Uterus (tissue), 4 donors: Measurements from ENCODE around the gene TRAK2. TPM values are rescaled to one million over a fixed set of nuclear protein-coding genes. Genes with fewer than 3 reads are reported as not detected.

Experiments
- DNase-seq, 2 donors: peaks; one replicate each; pipeline ENCODE4 v3.0.0-alpha.2; 2019 to 2020
- H3K27ac ChIP-seq, 2 donors: fragments of 200-600 bp; sonication (generic); 1 replicate in 1 of 2; 2 replicates in 1 of 2; pipeline ENCODE4 v1.5.1; 2016 to 2018
- H3K27me3 ChIP-seq, 2 donors: fragments of 200-600 bp; sonication (generic); one replicate each; pipeline ENCODE4 v1.5.1; 2018 to 2019; ENCODE audit warnings: control low read depth in 1 of 2
- H3K36me3 ChIP-seq, 2 donors: fragments of 200-600 bp; sonication (generic); one replicate each; pipeline ENCODE4 v1.5.1; 2019; ENCODE audit warnings: control low read depth in 1 of 2
- H3K4me1 ChIP-seq, 2 donors: fragments of 200-600 bp; sonication (generic); one replicate each; pipeline ENCODE4 v1.5.1; 2018 to 2019; ENCODE audit warnings: control low read depth in 1 of 2
- H3K4me3 ChIP-seq, 2 donors: fragments of 200-600 bp; sonication (generic); 1 replicate in 1 of 2; 2 replicates in 1 of 2; pipeline ENCODE4 v1.5.1; 2018 to 2019; ENCODE audit warnings: mild to moderate bottlenecking in 1 of 2
- H3K9me3 ChIP-seq, 2 donors: fragments of 200-600 bp; sonication (generic); one replicate each; pipeline ENCODE4 v1.5.1; 2019; ENCODE audit warnings: control low read depth in 1 of 2
- CTCF ChIP-seq, 4 experiments: fragments of 200-600 bp in 2 of 4; fragments of 450-650 bp in 2 of 4; sonication (generic) in 2 of 4; IDR thresholded peaks; one replicate each; pipeline ENCODE4 v1.5.1; 2016 to 2019; ENCODE audit warnings: antibody characterized with exemption in 4 of 4, mild to moderate bottlenecking in 2 of 4, moderate library complexity in 1 of 4
- POLR2A ChIP-seq, 2 donors: fragments of 450-650 bp; IDR thresholded peaks; one replicate each; pipeline ENCODE4 v1.6.1; 2016; ENCODE audit warnings: antibody characterized with exemption in 2 of 2, mild to moderate bottlenecking in 1 of 2, moderate library complexity in 1 of 2
- intact Hi-C: fragments of 100-400 bp; cut with DNase I; formaldehyde crosslinking; loops from one replicate; pipeline ENCODE4 v1.15.1; 2023; ENCODE audit warnings: low total_unique reads
- total RNA-seq, 4 donors: library from RNA; depleted of rRNA in 3 of 4; stranded (reverse); fragments of >200 nt in 3 of 4; gene quantifications; one replicate each; pipeline versions ENCODE4 v1.1.0 to v1.2.4, GENCODE V29; 2014 to 2023
- donor health status: DM: yes; HTN: yes; CAD: no.

Gene TRAK2
- total RNA-seq, 4 donors from 2014 or later: 31.8 to 54.9 (median 38.2) TPM

GRCh38 chr2:201414099-201415023 is 36.9 kb downstream of the TRAK2 start:
- no peaks in the 10 kb centered on the region for H3K9me3 ChIP-seq
- DNase-seq: no peak
- intact Hi-C loops: no loop called here
- peak overlapping the region; percentile 37 to 44 for H3K27ac ChIP-seq
- no peaks in the 10 kb centered on the region for H3K36me3 ChIP-seq
- peaks cover 0 to 9% of the 10 kb centered on the region in 2 donors for H3K4me1 ChIP-seq
- H3K4me3 ChIP-seq: no peak overlapping the region
- no peaks in the 10 kb centered on the region for H3K27me3 ChIP-seq
- no peak for TF ChIP-seq POLR2A (IDR thresholded peaks at IDR 0.05)
- no peak for TF ChIP-seq CTCF (IDR thresholded peaks at IDR 0.05)

GRCh38 chr2:201413552-201413951 is 37.7 kb downstream of the TRAK2 start:
- no peak for TF ChIP-seq POLR2A (IDR thresholded peaks at IDR 0.05)
- no peak for TF ChIP-seq CTCF (IDR thresholded peaks at IDR 0.05)
- Histone ChIP-seq H3K27ac (peak overlapping the region; percentile 37 to 44), H3K4me3 (no peak overlapping the region), H3K9me3 (no peaks in the 10 kb centered on the region), H3K36me3 (no peaks in the 10 kb centered on the region), H3K27me3 (no peaks in the 10 kb centered on the region), H3K4me1 (peaks cover 0 to 9% of the 10 kb centered on the region in 2 donors)
- DNase-seq: no peak
- intact Hi-C loops: no loop called here

DNA sequence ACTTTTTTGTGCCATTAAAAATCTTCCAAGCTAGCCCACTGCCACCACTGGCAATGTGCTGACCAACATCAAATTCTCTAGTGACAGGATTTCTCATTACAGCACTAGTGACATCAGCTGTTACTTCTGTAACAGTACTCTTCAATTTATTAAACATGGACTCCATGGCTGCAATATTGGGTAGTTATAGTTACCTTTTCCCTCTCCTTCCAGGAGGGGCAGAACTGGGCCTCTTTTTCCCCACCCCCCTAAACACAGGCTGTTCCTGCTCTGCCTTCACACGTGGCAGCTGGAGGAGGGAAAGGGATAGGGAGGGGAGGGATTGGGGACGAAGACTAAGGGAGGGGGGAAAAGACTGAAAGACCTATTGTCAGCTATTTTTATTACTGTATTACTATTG is 38.1 kb downstream of the TRAK2 start:
- peaks cover 0 to 9% of the 10 kb centered on the region in 2 donors for H3K4me1 ChIP-seq

DNA sequence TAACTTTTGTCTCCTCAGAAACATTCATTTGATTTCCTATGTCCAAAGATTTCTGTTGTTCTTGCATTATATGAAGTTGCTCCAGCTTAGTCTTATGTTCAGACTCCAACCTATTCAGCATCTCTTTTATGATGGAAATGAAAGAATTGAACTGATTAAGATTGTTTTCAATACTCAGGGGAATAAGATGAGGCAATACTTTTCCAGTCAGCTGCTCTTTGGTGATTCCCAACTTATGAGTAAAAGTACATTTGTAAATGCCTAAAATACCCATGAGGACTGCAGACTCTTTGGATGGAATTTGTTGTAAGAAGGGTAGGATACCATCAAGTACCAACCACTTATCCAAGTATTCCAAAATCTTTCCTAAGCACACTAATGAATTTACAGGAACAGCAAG is 39.8 kb downstream of the TRAK2 start:
- no peaks in the 10 kb centered on the region for H3K27me3 ChIP-seq
- no peaks in the 10 kb centered on the region for H3K36me3 ChIP-seq
- no peak overlapping the region for H3K4me3 ChIP-seq
- H3K9me3 ChIP-seq: no peaks in the 10 kb centered on the region
- no peak for DNase-seq
- TF ChIP-seq CTCF (IDR thresholded peaks at IDR 0.05) (no peak), POLR2A (IDR thresholded peaks at IDR 0.05) (no peak)
- H3K4me1 ChIP-seq: peaks cover 0 to 13% of the 10 kb centered on the region in 2 donors
- intact Hi-C loops: no loop called here
- no peak overlapping the region for H3K27ac ChIP-seq

More for the DNA sequence above, 38.1 kb downstream of the TRAK2 start:
- Histone ChIP-seq H3K4me3 (no peak overlapping the region), H3K27me3 (no peaks in the 10 kb centered on the region), H3K27ac (no peak overlapping the region), H3K36me3 (no peaks in the 10 kb centered on the region), H3K9me3 (no peaks in the 10 kb centered on the region)
- intact Hi-C loops: no loop called here
- DNase-seq: no peak
- no peak for TF ChIP-seq POLR2A (IDR thresholded peaks at IDR 0.05)
- TF ChIP-seq CTCF (IDR thresholded peaks at IDR 0.05): no peak

DNA sequence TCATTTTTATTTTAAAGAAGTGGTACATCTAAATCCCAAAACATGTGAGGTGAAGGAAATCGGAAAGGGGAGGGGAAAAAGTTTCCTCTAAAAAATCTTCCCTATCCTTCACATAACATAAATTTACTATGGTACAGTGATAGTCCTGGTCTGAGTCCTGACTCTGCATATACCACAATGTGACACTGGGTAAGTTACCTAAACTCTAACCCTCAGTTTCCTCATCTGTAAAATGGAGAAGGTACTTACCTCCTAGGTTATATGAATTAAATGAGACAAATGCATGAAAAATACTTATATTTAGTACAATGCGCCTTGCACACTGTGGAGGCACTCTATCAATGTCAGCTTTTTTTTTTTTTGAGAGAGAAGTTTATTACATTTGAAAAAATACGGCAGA is 42.3 kb downstream of the TRAK2 start:
- H3K9me3 ChIP-seq: no peaks in the 10 kb centered on the region
- no peak overlapping the region for H3K27ac ChIP-seq
- no peaks in the 10 kb centered on the region for H3K36me3 ChIP-seq
- H3K4me3 ChIP-seq: no peak overlapping the region
- H3K4me1 ChIP-seq: peaks cover 0 to 15% of the 10 kb centered on the region in 2 donors
- intact Hi-C loops: no loop called here
- no peak for DNase-seq
- H3K27me3 ChIP-seq: no peaks in the 10 kb centered on the region
- TF ChIP-seq POLR2A (IDR thresholded peaks at IDR 0.05): no peak
- TF ChIP-seq CTCF (IDR thresholded peaks at IDR 0.05): no peak
